ENCODE measurements around the gene CHST2.

Gene CHST2

GRCh38 chr3:143139762-143140161 is 20.2 kb downstream of the CHST2 start:
- TF ChIP-seq CTCF (IDR thresholded peaks at IDR 0.05; ENCODE audit: control extremely low read depth, extremely low read depth, low read depth, missing control alignments): no peak
- no peak for DNase-seq (ENCODE audit: extremely low spot score)
- ChIA-PET CTCF (interaction anchor here (1.3 to 1.4 kb wide), 2 partner anchors 10 to 534 kb away, joined by 3 to 4 read pairs; no protein-coding TSS in a partner anchor), POLR2A (no interaction called here)

GRCh38 chr3:143140550-143140949 is 21.0 kb downstream of the CHST2 start:
- POLR2A ChIA-PET: no interaction called here
- CTCF ChIA-PET: no interaction called here
- DNase-seq (ENCODE audit: extremely low spot score): no peak
- TF ChIP-seq CTCF (IDR thresholded peaks at IDR 0.05; ENCODE audit: control extremely low read depth, extremely low read depth, low read depth, missing control alignments): no peak

GRCh38 chr3:143142354-143142753 is 22.8 kb downstream of the CHST2 start:
- CTCF ChIA-PET: interaction anchor here (0.9 to 1.7 kb wide), 4 partner anchors 8 to 414 kb away, joined by 3 to 4 read pairs (median 4); no protein-coding TSS in a partner anchor
- POLR2A ChIA-PET: no interaction called here
- no peak for TF ChIP-seq CTCF (IDR thresholded peaks at IDR 0.05; ENCODE audit: control extremely low read depth, extremely low read depth, low read depth, missing control alignments)
- DNase-seq (ENCODE audit: extremely low spot score): no peak

- TF ChIP-seq CTCF (IDR thresholded peaks at IDR 0.05; ENCODE audit: control extremely low read depth, extremely low read depth, low read depth, missing control alignments): no peak
- DNase-seq (ENCODE audit: extremely low spot score): no peak
- CTCF ChIA-PET: interaction anchor here (1.0 kb wide), 1 partner anchor 10 kb away, joined by 3 read pairs; no protein-coding TSS in a partner anchor
- POLR2A ChIA-PET: no interaction called here
These were observed 26.3 kb downstream of the CHST2 start for GRCh38 chr3:143145906-143146305.

GRCh38 chr3:143146486-143147274 is 27.1 kb downstream of the CHST2 start:
- DNase-seq (ENCODE audit: extremely low spot score): no peak
- ChIA-PET CTCF (interaction anchor here (1.7 kb wide), 2 partner anchors 14 to 20 kb away, joined by 4 to 5 read pairs; no protein-coding TSS in a partner anchor), POLR2A (no interaction called here)
- no peak for TF ChIP-seq CTCF (IDR thresholded peaks at IDR 0.05; ENCODE audit: control extremely low read depth, extremely low read depth, low read depth, missing control alignments)

- DNase-seq (ENCODE audit: extremely low spot score): no peak
- CTCF ChIA-PET: interaction anchor here (0.8 to 1.7 kb wide), 5 partner anchors 9 to 39 kb away, joined by 3 to 5 read pairs (median 3); no protein-coding TSS in a partner anchor
- POLR2A ChIA-PET: no interaction called here
- no peak for TF ChIP-seq CTCF (IDR thresholded peaks at IDR 0.05; ENCODE audit: control extremely low read depth, extremely low read depth, low read depth, missing control alignments)
These were observed 28.1 kb downstream of the CHST2 start for GRCh38 chr3:143147707-143148106.

Data from GM10248 (cell line).